NCI-H1092 treated with DMSO at 0.1 percent for 48 hours (cell line): ENCODE results near the gene PRR30.
"Not testable (repeated sequence)": the region's sequence is repeated elsewhere in the genome, so short reads cannot be mapped to it uniquely, and the experiment has no call there.

Experiments
- DNase-seq: peaks from one replicate; lab custom pipeline; 2025; lab: John Stamatoyannopoulos, UW

PRR30 gene

DNA sequence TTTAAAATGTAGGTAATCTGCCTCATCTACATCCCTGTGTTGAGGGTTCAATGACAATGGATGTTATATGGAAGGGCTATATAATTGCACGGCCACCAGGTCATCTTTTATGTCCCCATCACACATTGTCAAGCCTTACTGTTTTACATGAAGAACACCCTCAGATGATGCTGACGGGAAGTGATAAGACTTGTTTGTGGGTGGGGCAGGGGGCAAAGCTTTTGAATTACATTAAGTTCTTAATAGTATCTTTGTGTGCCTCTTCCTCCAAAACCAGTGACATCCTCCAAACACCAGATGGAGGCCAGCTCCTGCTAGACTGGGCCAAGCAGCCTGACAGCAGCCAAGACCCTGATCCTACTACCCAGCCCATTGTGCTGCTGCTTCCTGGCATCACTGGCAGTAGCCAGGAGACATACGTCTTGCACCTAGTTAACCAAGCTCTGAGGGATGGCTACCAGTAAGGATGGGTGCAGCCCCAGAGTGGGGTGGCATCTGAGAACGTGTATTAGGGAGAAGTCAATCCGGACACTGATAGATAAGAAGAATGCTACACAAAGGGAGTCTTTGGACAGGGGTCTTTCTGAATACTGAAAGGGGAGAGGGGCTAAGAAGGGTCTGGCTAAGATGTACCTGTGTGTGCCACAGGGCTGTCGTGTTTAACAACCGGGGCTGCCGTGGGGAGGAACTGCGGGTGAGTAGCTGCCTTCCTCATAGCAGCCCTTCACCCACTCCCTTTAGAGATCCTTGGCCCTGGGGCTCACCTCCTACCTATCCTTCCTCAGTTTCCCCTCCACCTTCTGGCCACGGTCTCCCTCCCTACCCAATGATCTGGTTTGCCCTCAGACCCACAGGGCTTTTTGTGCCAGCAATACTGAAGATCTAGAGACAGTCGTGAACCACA, 10.3 kb downstream of the PRR30 start:
- no peak for DNase-seq

- no peak for DNase-seq
Observed at GRCh38 chr2:27127883-27128667, 11.1 kb downstream of the PRR30 start.

DNA sequence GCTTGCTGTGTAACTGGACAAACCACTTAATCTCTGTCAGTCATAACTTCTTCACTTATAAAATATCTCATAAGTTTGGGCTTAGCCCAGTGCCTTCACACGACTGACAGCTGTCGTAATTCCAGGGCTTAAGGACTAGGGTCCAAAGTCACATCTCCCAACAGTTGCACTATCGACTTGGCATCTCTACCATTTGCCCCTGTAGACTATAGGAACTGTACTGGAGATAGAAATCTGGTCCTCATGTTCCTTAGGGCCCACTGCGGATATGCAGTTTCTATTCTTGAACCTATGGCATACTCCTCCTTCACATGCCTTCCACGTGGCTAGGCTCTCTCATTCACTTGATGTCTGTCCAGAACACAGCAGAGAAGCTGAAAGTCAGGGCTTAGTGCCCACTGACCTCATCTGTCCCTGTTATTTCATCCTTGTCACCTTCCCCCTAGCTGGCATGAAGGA, 12.9 kb downstream of the PRR30 start:
- no peak for DNase-seq

GRCh38 chr2:27125104-27125503, 14.1 kb downstream of the PRR30 start:
- DNase-seq, result no peak

DNA sequence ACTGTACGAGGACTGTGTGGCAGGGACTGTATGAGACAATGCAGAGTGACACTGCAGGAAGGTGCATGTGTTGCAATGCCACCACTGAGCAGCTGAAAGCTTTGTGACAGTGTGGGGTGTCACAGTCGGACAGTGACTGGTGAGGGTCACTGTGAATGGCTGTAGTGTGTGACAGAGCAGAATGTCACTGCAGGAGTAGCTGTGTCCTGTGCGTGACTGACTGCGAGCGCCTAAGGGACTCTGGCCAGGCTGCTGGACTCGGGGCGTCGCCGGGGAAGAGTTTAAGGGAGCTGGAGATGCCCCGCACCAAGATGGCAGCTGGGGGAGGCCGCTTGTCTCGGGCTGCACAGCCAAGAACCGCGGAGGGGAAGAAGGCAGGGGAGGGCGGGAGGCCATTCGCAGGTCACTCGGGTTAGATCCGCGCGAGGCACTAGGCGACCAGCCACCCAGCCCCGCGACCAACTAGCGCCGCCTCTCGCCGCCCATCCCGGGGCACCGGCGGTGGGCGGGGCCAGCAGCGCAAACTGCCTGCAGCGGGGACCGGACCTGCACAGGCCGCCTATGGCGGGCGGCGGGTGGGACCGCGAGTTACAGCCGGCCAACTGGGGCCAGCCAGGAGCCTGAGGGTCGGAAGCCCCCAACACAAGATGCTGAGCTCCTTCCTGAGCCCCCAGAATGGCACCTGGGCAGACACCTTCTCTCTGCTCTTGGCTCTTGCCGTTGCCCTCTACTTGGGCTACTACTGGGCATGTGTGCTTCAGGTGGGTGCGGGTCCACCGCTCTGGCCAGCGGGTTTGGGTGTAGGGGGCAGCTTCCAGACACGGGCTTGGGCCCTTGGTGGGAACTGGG, 15.7 kb downstream of the PRR30 start, which contains the start of gene ABHD1:
Gene ABHD1 (plus strand): TSS at position 514 of the 849 bp plus-strand sequence. CDS start 134 bp downstream, at position 648.
- no peak for DNase-seq

DNA sequence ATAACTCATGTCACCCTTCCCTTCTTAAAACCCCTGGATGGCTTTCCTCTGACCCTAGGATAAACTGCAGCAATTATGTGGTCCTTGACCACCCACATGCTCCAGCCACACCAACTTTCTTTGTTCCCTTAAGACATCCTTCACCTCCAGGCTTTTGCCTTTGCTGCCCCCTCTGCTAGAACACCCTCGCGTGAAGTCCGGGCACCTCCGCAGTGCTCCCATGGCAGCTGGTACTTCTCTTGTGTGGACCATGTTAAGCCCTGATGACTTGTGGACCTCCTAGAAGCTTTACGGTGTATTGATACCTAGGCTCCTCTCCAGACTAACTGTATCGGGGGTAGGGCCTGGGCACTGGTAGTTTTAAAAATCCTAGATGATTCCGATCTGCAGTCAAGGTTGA, 16.4 kb downstream of the PRR30 start:
- no peak for DNase-seq

- DNase-seq, result no peak
Observed at GRCh38 chr2:27121906-27122305, 17.3 kb downstream of the PRR30 start.

DNA sequence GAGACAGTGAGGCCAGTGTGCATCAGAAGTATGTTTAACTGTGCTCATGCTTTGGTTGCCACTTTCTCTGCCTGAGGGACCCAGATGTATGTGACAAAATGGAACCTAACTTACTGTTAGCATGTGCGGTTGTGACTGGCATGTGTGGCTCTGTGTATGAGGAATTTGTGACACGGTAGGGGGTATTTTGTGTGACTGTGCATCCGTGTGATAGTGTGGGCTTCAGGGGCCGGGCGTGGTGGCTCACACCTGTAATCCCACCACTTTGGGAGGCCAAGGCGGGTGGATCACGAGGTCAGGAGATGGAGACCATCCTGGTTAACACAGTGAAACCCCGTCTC, 19.9 kb downstream of the PRR30 start:
- not testable (repeated sequence) for DNase-seq

GRCh38 chr2:27118525-27119329, 20.5 kb downstream of the PRR30 start, which contains the start of gene CGREF1:
CGREF1 (minus strand) TSS chr2:27119128; CDS start chr2:27104366, 14,762 bp downstream.
- DNase-seq, result peak; percentile 16

DNA sequence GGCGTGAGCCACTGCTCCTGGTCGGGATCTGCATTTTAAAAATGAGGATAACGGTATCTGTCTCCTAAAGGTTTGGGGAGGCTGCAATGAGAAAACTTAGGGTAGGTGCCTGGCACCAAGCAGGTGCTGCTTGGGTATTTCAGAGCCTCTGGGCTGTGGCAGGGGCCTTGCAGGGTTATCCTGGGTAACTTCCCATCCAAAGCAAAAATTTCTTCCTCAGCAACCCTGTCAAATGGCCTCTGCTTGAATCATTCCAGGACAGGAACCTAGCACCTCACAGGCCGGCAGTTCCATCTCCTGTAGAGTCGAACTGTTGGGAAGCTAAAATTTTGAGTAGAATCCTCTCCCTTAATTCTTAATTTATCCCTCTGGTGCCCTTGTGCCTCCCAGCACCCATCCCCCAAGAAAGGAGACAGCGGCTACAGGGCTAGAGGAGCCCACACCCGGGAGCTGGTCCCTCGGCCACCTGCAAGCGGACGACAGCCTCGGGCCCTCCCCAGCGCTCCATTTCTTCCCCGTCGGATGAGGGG, 21.1 kb downstream of the PRR30 start:
- DNase-seq, result no peak

DNA sequence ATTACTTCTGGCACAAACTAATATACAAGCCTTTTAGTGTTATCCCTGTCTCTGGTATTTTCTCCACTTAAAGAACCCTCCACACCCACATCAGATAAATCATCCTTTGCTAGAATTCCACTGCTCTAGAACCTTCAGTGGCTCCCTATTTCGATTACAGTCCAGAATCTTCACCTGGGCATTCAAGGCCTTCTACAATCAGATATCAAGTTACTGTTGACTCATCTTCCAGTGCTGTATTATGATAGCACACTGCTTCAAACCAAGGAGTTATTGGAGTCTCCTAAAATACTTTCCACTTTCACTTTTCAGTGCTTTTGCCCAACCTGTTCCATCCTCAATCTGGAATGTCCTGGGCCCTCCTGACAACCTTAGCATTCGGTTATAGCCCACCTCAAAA, 23.7 kb downstream of the PRR30 start:
- no peak for DNase-seq

DNA sequence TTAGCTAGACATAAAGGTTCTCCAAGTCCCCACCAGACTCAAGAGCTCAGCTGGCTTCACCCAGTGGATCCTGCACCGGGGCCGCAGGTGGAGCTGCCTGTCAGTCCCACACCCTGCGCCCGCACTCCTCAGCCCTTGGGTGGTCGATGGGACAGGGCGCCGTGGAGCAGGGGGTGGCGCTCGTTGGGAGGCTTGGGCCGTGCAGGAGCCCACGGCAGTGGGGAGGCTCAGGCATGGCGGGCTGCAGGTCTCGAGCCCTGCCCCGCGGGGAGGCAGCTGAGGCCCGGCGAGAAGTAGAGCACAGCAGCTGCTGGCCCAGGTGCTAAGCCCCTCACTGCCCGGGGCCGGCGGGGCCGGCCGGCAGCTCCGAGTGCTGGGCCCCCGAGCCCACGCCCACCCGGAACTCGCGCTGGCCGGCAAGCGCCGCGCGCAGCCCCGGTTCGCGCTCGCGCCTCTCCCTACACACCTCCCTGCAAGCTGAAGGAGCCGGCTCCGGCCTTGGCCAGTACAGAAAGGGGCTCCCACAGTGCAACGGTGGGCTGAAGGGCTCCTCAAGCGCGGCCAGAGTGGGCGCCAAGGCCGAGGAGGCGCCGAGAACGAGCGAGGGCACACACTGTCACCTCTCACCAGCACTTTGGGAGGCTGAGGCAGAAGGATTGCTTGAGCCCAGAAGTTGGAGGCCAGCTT, 27.7 kb downstream of the PRR30 start:
- not testable (repeated sequence) for DNase-seq

DNA sequence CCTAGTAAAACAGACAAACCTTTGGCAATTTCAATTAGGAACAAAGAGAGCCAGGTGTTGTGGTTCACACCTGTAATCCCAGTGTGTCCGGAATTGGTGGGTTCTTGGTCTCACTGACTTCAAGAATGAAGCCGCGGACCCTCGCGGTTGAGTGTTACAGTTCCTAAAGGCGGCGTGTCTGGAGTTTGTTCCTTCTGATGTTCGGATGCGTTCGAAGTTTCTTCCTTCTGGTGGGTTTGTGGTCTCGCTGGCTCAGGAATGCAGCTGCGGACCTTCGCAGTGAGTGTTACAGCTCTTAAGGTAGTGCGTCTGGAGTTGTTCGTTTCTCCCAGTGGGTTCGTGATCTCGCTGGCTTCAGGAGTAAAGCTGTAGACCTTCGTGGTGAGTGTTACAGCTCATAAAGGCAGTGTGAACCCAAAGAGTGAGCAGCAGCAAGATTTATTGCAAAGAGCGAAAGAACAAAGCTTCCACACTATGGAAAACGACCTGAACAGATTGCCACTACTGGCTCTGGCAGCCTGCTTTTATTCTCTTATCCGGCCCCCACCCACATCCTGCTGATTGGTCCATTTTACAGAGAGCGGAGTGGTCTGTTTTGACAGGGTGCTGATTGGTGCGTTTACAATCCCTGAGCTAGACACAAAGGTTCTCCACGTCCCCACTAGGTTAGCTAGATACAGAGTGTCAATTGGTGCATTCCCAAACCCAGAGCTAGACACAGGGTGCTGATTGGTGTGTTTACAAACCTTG, 28.4 kb downstream of the PRR30 start:
- DNase-seq, result not testable (repeated sequence)

- DNase-seq, result no peak
Observed at GRCh38 chr2:27109083-27109482, 30.1 kb downstream of the PRR30 start.

- no peak for DNase-seq
Observed at GRCh38 chr2:27108221-27108620, 31.0 kb downstream of the PRR30 start.

DNA sequence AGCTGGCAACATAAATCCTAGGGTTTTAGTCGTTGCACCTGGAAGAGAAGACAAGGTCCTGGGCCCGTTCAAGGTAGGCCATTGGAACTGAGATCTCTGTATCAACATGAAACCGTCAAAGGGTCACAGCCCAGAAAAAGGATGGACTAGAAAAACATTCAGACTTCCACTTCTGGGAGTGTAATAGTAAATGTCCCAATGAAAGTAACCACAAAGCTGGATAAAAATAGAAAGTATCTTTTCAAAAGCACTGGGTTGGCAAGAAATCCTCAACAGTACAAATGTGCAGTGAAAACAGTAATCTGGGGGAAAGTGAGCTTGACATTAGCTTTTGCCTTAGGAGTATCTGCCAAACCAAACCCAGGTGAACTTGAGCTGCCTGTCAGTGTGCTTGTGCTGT, 33.2 kb downstream of the PRR30 start:
- no peak for DNase-seq

DNA sequence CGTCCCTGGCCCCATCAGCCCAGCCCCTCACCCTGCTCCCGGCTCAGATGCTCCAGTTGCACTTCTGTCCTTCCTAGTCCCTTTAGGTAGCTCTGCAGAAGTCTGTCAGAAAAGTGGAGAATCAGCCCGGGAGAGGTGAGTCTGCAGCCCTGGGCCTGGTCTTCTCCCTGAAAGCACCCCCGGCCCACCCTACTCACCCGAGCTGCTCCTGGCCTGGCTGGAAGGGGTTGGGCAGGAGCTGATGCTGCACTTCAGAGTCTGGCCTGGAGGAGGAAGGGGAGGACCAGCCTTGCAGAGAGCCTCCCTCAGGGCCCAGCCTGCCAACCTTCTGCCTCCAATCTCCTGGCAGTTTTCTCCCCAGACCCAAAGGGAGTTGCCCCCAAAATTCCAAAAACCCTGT, 36.9 kb downstream of the PRR30 start:
- DNase-seq, result no peak

DNA sequence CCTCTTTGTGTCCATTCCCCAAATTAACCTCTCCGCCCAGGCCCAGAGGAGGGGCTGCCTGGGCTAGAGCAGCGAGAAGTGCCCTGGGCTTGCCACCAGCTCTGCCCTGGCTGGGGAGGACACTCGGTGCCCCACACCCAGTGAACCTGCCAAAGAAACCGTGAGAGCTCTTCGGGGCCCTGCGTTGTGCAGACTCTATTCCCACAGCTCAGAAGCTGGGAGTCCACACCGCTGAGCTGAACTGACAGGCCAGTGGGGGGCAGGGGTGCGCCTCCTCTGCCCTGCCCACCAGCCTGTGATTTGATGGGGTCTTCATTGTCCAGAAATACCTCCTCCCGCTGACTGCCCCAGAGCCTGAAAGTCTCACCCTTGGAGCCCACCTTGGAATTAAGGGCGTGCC, 39.2 kb downstream of the PRR30 start:
- DNase-seq, result no peak

- DNase-seq, result no peak
Observed at GRCh38 chr2:27099334-27099955, 39.8 kb downstream of the PRR30 start.
